Stomach (tissue), 9 donors: ENCODE results near the gene RHOT2. TPM values are rescaled to one million over a fixed set of nuclear protein-coding genes. Genes with fewer than 3 reads are reported as not detected.

Source experiments
- DNase-seq, 2 donors: peaks; one replicate each; pipeline versions ENCODE4 v3.0.0 to v3.0.0-alpha.2; 2013 to 2019
- H3K27ac ChIP-seq, 5 donors: fragments of 200-600 bp in 4 of 5; sonication (generic) in 4 of 5; one replicate each; pipeline ENCODE4 v1.5.1; 2013 to 2019; ENCODE audit warnings: mild to moderate bottlenecking in 1 of 5, moderate library complexity in 1 of 5
- H3K27me3 ChIP-seq, 3 donors: fragments of 200-600 bp; sonication (generic); one replicate each; pipeline ENCODE4 v1.5.1; 2017 to 2019; ENCODE audit warnings: mixed run types in 1 of 3
- H3K36me3 ChIP-seq, 4 donors: fragments of 200-600 bp; sonication (generic); 1 replicate in 3 of 4; 2 replicates in 1 of 4; pipeline ENCODE4 v1.5.1; 2016 to 2019
- H3K4me1 ChIP-seq, 4 donors: fragments of 200-600 bp; sonication (generic); one replicate each; pipeline ENCODE4 v1.5.1; 2016 to 2019
- H3K4me3 ChIP-seq, 4 donors: fragments of 200-600 bp; sonication (generic) in 3 of 4; one replicate each; pipeline ENCODE4 v1.5.1; 2016 to 2019; ENCODE audit warnings: mild to moderate bottlenecking in 1 of 4
- H3K9me3 ChIP-seq, 4 donors: fragments of 200-600 bp; sonication (generic); one replicate each; pipeline ENCODE4 v1.5.1; 2016 to 2019
- EP300 ChIP-seq: sonication (generic); formaldehyde crosslinking; IDR thresholded peaks from one replicate; pipeline ENCODE4 v1.6.1; 2017; ENCODE audit warnings: antibody characterized with exemption
- POLR2A ChIP-seq, 4 donors: fragments of 450-650 bp; IDR thresholded peaks; one replicate each; pipeline ENCODE4 v1.6.1; 2016; ENCODE audit warnings: antibody characterized with exemption in 4 of 4, control low read depth in 2 of 4, mild to moderate bottlenecking in 1 of 4, moderate library complexity in 1 of 4
- POLR2AphosphoS5 ChIP-seq, 3 donors: sonication (generic); formaldehyde crosslinking; IDR thresholded peaks; one replicate each; pipeline ENCODE4 v1.6.1; 2016; ENCODE audit warnings: antibody characterized with exemption in 3 of 3
- WGBS, 5 donors: extraction: QIAGEN DNeasy Blood & Tissue Kit in 3 of 5; methylation state at CpG; one replicate each; pipeline versions ENCODE4 v1.1.5 to v1.1.7; 2013 to 2018; 5-methylcytosine and 5-hydroxymethylcytosine counted together
- intact Hi-C: fragments of 100-400 bp; cut with DNase I; formaldehyde crosslinking; loops from one replicate; pipeline ENCODE4 v1.15.1; 2023; ENCODE audit warnings: low total_unique reads
- polyA plus RNA-seq, 3 donors: library from polyadenylated mRNA; stranded (reverse); fragments of 200-250 nt; gene quantifications; one replicate each; pipeline ENCODE4 v1.2.3, GENCODE V29; 2013
- total RNA-seq, 5 donors: library from RNA; depleted of rRNA; stranded (reverse); fragments of >200 nt; gene quantifications; one replicate each; pipeline versions ENCODE4 v1.1.0 to v1.2.3, GENCODE V29; 2014 to 2016
- TF ChIP-seq, protein P1 (sequence below), 7 experiments: fragments of 450-650 bp in 4 of 7; fragments of 200-600 bp in 3 of 7; sonication (generic) in 3 of 7; IDR thresholded peaks; one replicate each; pipeline ENCODE4 v1.5.1; 2016 to 2019; ENCODE audit warnings: antibody characterized with exemption in 7 of 7, control low read depth in 2 of 7, mild to moderate bottlenecking in 1 of 7
- donor health status: healthy with polysubstance abuse.
- donor health status: Bipolar disorder and iron deficiency.
- donor health status: healthy.

Gene RHOT2
- total and polyA plus RNA-seq, 8 donors = 41.5 to 574 (median 117) TPM

DNA sequence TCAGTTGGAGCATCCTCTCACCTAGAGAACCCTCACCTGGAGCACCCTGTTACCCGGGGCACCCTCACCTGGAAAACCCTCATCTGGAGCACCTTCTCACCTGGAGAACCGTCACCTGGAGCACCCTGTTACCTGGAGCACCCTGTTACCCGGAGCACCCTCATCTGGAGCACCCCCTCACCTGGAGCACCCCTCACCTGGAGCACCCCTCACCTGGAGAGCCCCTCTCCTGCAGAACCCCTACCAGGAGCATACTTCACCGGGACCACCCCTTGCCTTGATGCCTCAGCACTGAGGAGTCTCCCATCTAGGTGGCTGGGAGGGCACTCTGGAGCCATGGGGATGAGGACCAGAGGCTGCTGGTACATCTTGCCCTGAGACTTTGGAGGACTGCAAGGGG is 41.0 kb downstream of the RHOT2 start:
- H3K4me3 ChIP-seq = no peak overlapping the region

GRCh38 chr16:709566-710499 is 41.9 kb downstream of the RHOT2 start:
- no peaks in the 10 kb centered on the region for H3K9me3 ChIP-seq
- 15 to 22% (median 20%) methylated on average over 14 to 30 of the region's 30 CpGs for WGBS, 5 donors
- no peaks in the 10 kb centered on the region for H3K36me3 ChIP-seq
- H3K27ac ChIP-seq = no peak overlapping the region
- TF ChIP-seq, protein P1, sequence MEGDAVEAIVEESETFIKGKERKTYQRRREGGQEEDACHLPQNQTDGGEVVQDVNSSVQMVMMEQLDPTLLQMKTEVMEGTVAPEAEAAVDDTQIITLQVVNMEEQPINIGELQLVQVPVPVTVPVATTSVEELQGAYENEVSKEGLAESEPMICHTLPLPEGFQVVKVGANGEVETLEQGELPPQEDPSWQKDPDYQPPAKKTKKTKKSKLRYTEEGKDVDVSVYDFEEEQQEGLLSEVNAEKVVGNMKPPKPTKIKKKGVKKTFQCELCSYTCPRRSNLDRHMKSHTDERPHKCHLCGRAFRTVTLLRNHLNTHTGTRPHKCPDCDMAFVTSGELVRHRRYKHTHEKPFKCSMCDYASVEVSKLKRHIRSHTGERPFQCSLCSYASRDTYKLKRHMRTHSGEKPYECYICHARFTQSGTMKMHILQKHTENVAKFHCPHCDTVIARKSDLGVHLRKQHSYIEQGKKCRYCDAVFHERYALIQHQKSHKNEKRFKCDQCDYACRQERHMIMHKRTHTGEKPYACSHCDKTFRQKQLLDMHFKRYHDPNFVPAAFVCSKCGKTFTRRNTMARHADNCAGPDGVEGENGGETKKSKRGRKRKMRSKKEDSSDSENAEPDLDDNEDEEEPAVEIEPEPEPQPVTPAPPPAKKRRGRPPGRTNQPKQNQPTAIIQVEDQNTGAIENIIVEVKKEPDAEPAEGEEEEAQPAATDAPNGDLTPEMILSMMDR (IDR thresholded peaks at IDR 0.05) = no peak
- TF ChIP-seq EP300 (no peak), POLR2A (IDR thresholded peaks at IDR 0.05) (no peak), POLR2AphosphoS5 (IDR thresholded peaks at IDR 0.05) (no peak)
- peaks cover 45 to 94% (median 70%) of the 10 kb centered on the region in 3 donors for H3K27me3 ChIP-seq
- intact Hi-C loops = loop anchor here (5.0 kb wide), 2 partner anchors 72 to 342 kb away; no protein-coding TSS in a partner anchor
- DNase-seq = peak in 1 of 2 donors; percentile 90
- H3K4me3 ChIP-seq = no peak overlapping the region
- H3K4me1 ChIP-seq = peaks cover 12 to 45% (median 32%) of the 10 kb centered on the region in 4 donors

More for the DNA sequence above, 41.0 kb downstream of the RHOT2 start:
- H3K4me1 ChIP-seq = peaks cover 7 to 39% (median 26%) of the 10 kb centered on the region in 4 donors
- peaks cover 50 to 94% (median 73%) of the 10 kb centered on the region in 3 donors for H3K27me3 ChIP-seq
- intact Hi-C loops = no loop called here
- H3K9me3 ChIP-seq = no peaks in the 10 kb centered on the region
- H3K36me3 ChIP-seq = no peaks in the 10 kb centered on the region
- H3K27ac ChIP-seq = no peak overlapping the region
- DNase-seq = no peak
- TF ChIP-seq, protein P1 (IDR thresholded peaks at IDR 0.05) = no peak
- no peak for TF ChIP-seq EP300
- no peak for TF ChIP-seq POLR2A (IDR thresholded peaks at IDR 0.05)
- no peak for TF ChIP-seq POLR2AphosphoS5 (IDR thresholded peaks at IDR 0.05)
- WGBS, 5 donors = 63 to 90% (median 78%) methylated on average over 2 to 4 of the region's 4 CpGs

DNA sequence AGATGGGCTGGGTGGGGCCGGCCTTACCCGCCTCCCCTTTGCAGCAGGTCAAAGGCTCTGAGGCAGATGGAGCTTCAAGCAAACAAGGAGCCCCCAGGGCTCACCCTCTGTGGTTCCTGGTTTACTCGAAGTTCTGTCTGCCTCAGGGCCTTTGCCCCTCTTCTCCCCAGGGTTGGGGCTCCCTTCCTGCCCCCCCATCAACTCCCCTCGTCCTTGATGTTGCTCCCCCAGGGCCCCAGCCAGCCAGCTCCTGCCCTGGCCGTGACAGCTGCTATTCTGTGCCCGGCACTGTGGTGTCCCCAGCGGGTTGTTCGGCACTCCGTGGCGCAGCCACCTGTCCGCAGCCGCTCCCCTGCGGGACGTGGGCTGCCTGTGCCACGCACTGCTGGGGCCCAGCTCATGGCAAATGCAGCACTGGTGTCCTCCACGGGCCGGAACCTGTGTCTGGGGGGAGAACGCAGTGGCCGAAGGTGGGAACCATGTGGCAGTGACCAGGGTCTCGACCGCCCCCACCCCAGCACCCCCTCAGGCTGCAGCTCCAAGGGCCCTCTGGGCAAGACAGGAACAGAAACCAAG is 42.7 kb downstream of the RHOT2 start:
- peaks cover 17 to 42% (median 33%) of the 10 kb centered on the region in 4 donors for H3K4me1 ChIP-seq
- intact Hi-C loops = loop anchor here (5.0 kb wide), 2 partner anchors 72 to 342 kb away; no protein-coding TSS in a partner anchor
- TF ChIP-seq, protein P1 (IDR thresholded peaks at IDR 0.05) = no peak
- TF ChIP-seq POLR2A (IDR thresholded peaks at IDR 0.05) (no peak), POLR2AphosphoS5 (IDR thresholded peaks at IDR 0.05) (no peak), EP300 (no peak)
- H3K36me3 ChIP-seq = no peaks in the 10 kb centered on the region
- WGBS, 5 donors = 61 to 80% (median 68%) methylated on average over 13 to 21 of the region's 21 CpGs
- DNase-seq = no peak
- H3K9me3 ChIP-seq = no peaks in the 10 kb centered on the region
- peak overlapping the region in 1 of 5 donors; percentile 20 for H3K27ac ChIP-seq
- peaks cover 40 to 90% (median 62%) of the 10 kb centered on the region in 3 donors for H3K27me3 ChIP-seq
- no peak overlapping the region for H3K4me3 ChIP-seq

- Histone ChIP-seq H3K9me3 (no peaks in the 10 kb centered on the region), H3K27ac (no peak overlapping the region), H3K27me3 (peaks cover 39 to 90% (median 60%) of the 10 kb centered on the region in 3 donors), H3K4me3 (no peak overlapping the region), H3K36me3 (no peaks in the 10 kb centered on the region), H3K4me1 (peaks cover 20 to 43% (median 35%) of the 10 kb centered on the region in 4 donors)
- TF ChIP-seq POLR2AphosphoS5 (IDR thresholded peaks at IDR 0.05) (no peak), POLR2A (IDR thresholded peaks at IDR 0.05) (no peak), EP300 (no peak)
- TF ChIP-seq, protein P1 (IDR thresholded peaks at IDR 0.05) = no peak
- WGBS, 5 donors = 70 to 82% (median 71%) methylated on average over 11 to 12 of the region's 12 CpGs
- intact Hi-C loops = loop anchor here (5.0 kb wide), 2 partner anchors 71 to 341 kb away; no protein-coding TSS in a partner anchor
- DNase-seq = no peak
These were observed 43.2 kb downstream of the RHOT2 start for GRCh38 chr16:711084-711483.
